Smooth muscle cell (in vitro differentiated cells): ENCODE measurements around the gene CFTR. TPM values are rescaled to one million over a fixed set of nuclear protein-coding genes. Genes with fewer than 3 reads are reported as not detected.

Experiments
- DNase-seq: peaks from one replicate; lab custom pipeline; 2025; ENCODE audit not compliant: unreplicated experiment; lab: John Stamatoyannopoulos, UW
- H2AFZ ChIP-seq: fragments of 200-600 bp; sonication (generic); 2 replicates; pipeline ENCODE4 v1.6.0; 2016; ENCODE audit warnings: antibody characterized with exemption, low read depth, mild to moderate bottlenecking
- H3F3A ChIP-seq: fragments of 200-600 bp; sonication (generic); 2 replicates; pipeline ENCODE4 v1.6.0; 2017; ENCODE audit warnings: antibody characterized with exemption, low read depth
- H3K27ac ChIP-seq: fragments of 200-600 bp; sonication (generic); 2 replicates; pipeline ENCODE4 v1.5.1; 2016; ENCODE audit warnings: low read depth, mild to moderate bottlenecking
- H3K27me3 ChIP-seq: fragments of 200-600 bp; sonication (generic); 2 replicates; pipeline ENCODE4 v1.6.1; 2016; ENCODE audit warnings: low read depth, mild to moderate bottlenecking
- H3K36me3 ChIP-seq: fragments of 200-600 bp; sonication (generic); 2 replicates; pipeline ENCODE4 v1.5.1; 2016; ENCODE audit warnings: low read depth
- H3K4me1 ChIP-seq: fragments of 200-600 bp; sonication (generic); 2 replicates; pipeline ENCODE4 v1.5.1; 2016; ENCODE audit warnings: low read depth
- H3K4me2 ChIP-seq: fragments of 200-600 bp; sonication (generic); 2 replicates; pipeline ENCODE4 v1.6.0; 2016; ENCODE audit warnings: mild to moderate bottlenecking
- H3K4me3 ChIP-seq: fragments of 200-600 bp; sonication (generic); 2 replicates; pipeline ENCODE4 v1.5.1; 2016; ENCODE audit warnings: mild to moderate bottlenecking
- H3K79me2 ChIP-seq: fragments of 200-600 bp; sonication (generic); 2 replicates; pipeline ENCODE4 v1.6.0; 2016; ENCODE audit warnings: low read depth, mild to moderate bottlenecking
- H3K9ac ChIP-seq: fragments of 200-600 bp; sonication (generic); 2 replicates; pipeline ENCODE4 v1.6.0; 2016; ENCODE audit warnings: low read depth
- H3K9me3 ChIP-seq: fragments of 200-600 bp; sonication (generic); replicated peaks from 2 replicates; pipeline ENCODE4 v1.5.1; 2016; ENCODE audit warnings: low read depth
- H4K20me1 ChIP-seq: fragments of 200-600 bp; sonication (generic); 2 replicates; pipeline ENCODE4 v1.6.0; 2016; ENCODE audit warnings: low read depth
- CTCF ChIP-seq: fragments of 200-600 bp; sonication (generic); IDR thresholded peaks from 2 replicates; pipeline ENCODE4 v1.5.1; 2017; ENCODE audit warnings: borderline replicate concordance, mild to moderate bottlenecking, antibody characterized with exemption; ENCODE audit not compliant: insufficient read depth, poor library complexity, severe bottlenecking
- WGBS: methylation state at CpG from one replicate; pipeline ENCODE4 v1.1.7; 2016; ENCODE audit warnings: low lambda C conversion rate; 5-methylcytosine and 5-hydroxymethylcytosine counted together
- polyA plus RNA-seq: library from polyadenylated mRNA; unstranded; fragments of >200 nt; fragmentation: Nextera tagmentation; extraction: Ambion mirVana; gene quantifications from 2 replicates; pipeline ENCODE4 v1.2.1, GENCODE V29; 2016
- total RNA-seq: library from RNA; depleted of rRNA; stranded (reverse); fragments of >200 nt; gene quantifications from 2 replicates; pipeline ENCODE4 v1.2.3, GENCODE V29; 2014

Gene CFTR
- total and polyA plus RNA-seq, 2 experiments from 2014 or later = 0.53 to 1.6 TPM

GRCh38 chr7:117630501-117630900, 150.7 kb downstream of the CFTR start:
- Histone ChIP-seq H3K36me3 (peaks cover 2% of the 10 kb centered on the region), H4K20me1 (no peaks in the 10 kb centered on the region), H2AFZ (no peak overlapping the region), H3K79me2 (no peaks in the 10 kb centered on the region), H3K4me1 (no peaks in the 10 kb centered on the region), H3K27ac (no peak overlapping the region), H3K9ac (no peak overlapping the region), H3K9me3 (no peaks in the 10 kb centered on the region), H3K4me2 (no peak overlapping the region), H3K27me3 (no peaks in the 10 kb centered on the region), H3K4me3 (no peak overlapping the region), H3F3A (no peaks in the 10 kb centered on the region)
- 93% methylated on average over 4 of the region's 4 CpGs for WGBS
- no peak for DNase-seq
- no peak for TF ChIP-seq CTCF

GRCh38 chr7:117630907-117631564, 151.2 kb downstream of the CFTR start:
- Histone ChIP-seq H3K4me1 (no peaks in the 10 kb centered on the region), H3K4me2 (no peak overlapping the region), H3K36me3 (peaks cover 2% of the 10 kb centered on the region), H3K9ac (no peak overlapping the region), H3K9me3 (no peaks in the 10 kb centered on the region), H3K27me3 (no peaks in the 10 kb centered on the region), H3K27ac (no peak overlapping the region), H2AFZ (no peak overlapping the region), H3K79me2 (no peaks in the 10 kb centered on the region), H3F3A (no peaks in the 10 kb centered on the region), H4K20me1 (no peaks in the 10 kb centered on the region), H3K4me3 (no peak overlapping the region)
- DNase-seq = no peak
- TF ChIP-seq CTCF = no peak
- WGBS = 92% methylated on average over 1 of the region's 1 CpG

- Histone ChIP-seq H3K4me2 (no peak overlapping the region), H3K9ac (no peak overlapping the region), H3K9me3 (no peaks in the 10 kb centered on the region), H4K20me1 (no peaks in the 10 kb centered on the region), H3F3A (no peaks in the 10 kb centered on the region), H3K79me2 (no peaks in the 10 kb centered on the region), H3K36me3 (peaks cover 2% of the 10 kb centered on the region), H3K27me3 (no peaks in the 10 kb centered on the region), H3K4me1 (no peaks in the 10 kb centered on the region), H2AFZ (no peak overlapping the region), H3K4me3 (no peak overlapping the region), H3K27ac (no peak overlapping the region)
- no peak for DNase-seq
- 94% methylated on average over 3 of the region's 3 CpGs for WGBS
- TF ChIP-seq CTCF = no peak
Measured at GRCh38 chr7:117631652-117632051, 151.8 kb downstream of the CFTR start.

DNA sequence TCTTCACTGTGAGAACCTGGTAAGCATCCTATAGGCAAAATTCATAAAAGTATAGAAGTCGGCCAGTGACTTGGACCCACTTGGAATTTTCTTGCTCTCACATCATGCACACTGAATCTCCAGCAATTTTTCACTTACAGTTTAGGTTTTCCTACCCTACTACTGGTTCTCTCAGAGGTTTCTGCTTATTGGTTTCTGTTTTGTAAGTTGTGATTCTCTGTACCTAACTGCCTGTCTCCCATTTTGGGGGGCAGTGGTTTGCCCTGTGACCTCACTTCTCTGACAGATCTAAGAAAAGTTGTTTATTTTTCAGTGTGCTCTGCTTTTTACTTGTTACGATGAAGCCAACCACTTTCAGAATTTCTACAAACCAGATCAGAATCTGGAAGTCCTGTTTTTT, 158.1 kb downstream of the CFTR start:
- Histone ChIP-seq H3K79me2 (no peaks in the 10 kb centered on the region), H4K20me1 (no peaks in the 10 kb centered on the region), H2AFZ (no peak overlapping the region), H3K4me3 (no peak overlapping the region), H3K9ac (no peak overlapping the region), H3K27ac (no peak overlapping the region), H3K4me2 (no peak overlapping the region), H3K36me3 (peaks cover 2% of the 10 kb centered on the region), H3K9me3 (no peaks in the 10 kb centered on the region), H3K4me1 (no peaks in the 10 kb centered on the region), H3K27me3 (no peaks in the 10 kb centered on the region), H3F3A (no peaks in the 10 kb centered on the region)
- WGBS = 90% methylated on average over 2 of the region's 2 CpGs
- no peak for DNase-seq
- no peak for TF ChIP-seq CTCF
